IMR-90 (cell line): ENCODE results near the gene OTUD7B. TPM values are rescaled to one million over a fixed set of nuclear protein-coding genes. Genes with fewer than 3 reads are reported as not detected.

Experiments
- ATAC-seq: fragments of 200-7000 bp; cut with Tn5 transposase; 2 replicates; pipeline ENCODE4 v1.9.1; 2020; ENCODE audit warnings: low read depth, mild to moderate bottlenecking, moderate library complexity
- BruUV-seq: library from RNA; stranded (reverse); fragments of 400-500 nt; replicated peaks from 2 replicates; lab custom pipeline; 2021; lab: Mats Ljungman, UMichigan
- CTCF ChIA-PET: fragments of 300-600 bp; formaldehyde crosslinking; extraction: SDS; loops from one replicate; lab custom pipeline; 2021; ENCODE audit warnings: antibody characterized with exemption; lab: Yijun Ruan, JAX
- POLR2A ChIA-PET: fragments of 300-600 bp; sonication (Branson Sonifier 250); formaldehyde crosslinking; loops from one replicate; lab custom pipeline; 2022; ENCODE audit warnings: antibody characterized with exemption; ENCODE audit not compliant: unreplicated experiment; lab: Charles Lee
- DNase-seq: peaks from one replicate; pipeline ENCODE4 v3.0.0; 2013
- H2AFZ ChIP-seq: replicated peaks from 2 replicates; pipeline ENCODE3; 2013; ENCODE audit warnings: low read length, mild to moderate bottlenecking; ENCODE audit not compliant: poor library complexity
- H2AK5ac ChIP-seq: 2 replicates; pipeline ENCODE4 v1.6.1; 2013; ENCODE audit warnings: low read depth, low read length, inconsistent platforms
- H2AK9ac ChIP-seq: replicated peaks from 2 replicates; pipeline ENCODE3; 2013; ENCODE audit warnings: mild to moderate bottlenecking, low read depth, low read length, moderate library complexity; ENCODE audit not compliant: poor library complexity
- H2BK120ac ChIP-seq: 2 replicates; pipeline ENCODE4 v1.6.1; 2013; ENCODE audit warnings: low read depth, low read length, inconsistent platforms
- H2BK15ac ChIP-seq: 3 replicates; pipeline ENCODE4 v1.6.1; 2013; ENCODE audit warnings: low read depth, low read length, inconsistent platforms
- H2BK20ac ChIP-seq: 2 replicates; pipeline ENCODE4 v1.6.1; 2013; ENCODE audit warnings: low read depth, mild to moderate bottlenecking, inconsistent platforms, low read length, moderate library complexity
- H2BK5ac ChIP-seq: 2 replicates; pipeline ENCODE4 v1.6.1; 2013; ENCODE audit warnings: mild to moderate bottlenecking, low read depth, low read length, inconsistent platforms; ENCODE audit not compliant: poor library complexity, severe bottlenecking
- H3K14ac ChIP-seq: replicated peaks from 2 replicates; pipeline ENCODE4 v1.6.1; 2013; ENCODE audit warnings: low read depth, low read length, inconsistent platforms
- H3K18ac ChIP-seq: 2 replicates; pipeline ENCODE4 v1.6.1; 2013; ENCODE audit warnings: low read depth, low read length, control low read depth
- H3K23ac ChIP-seq: 2 replicates; pipeline ENCODE4 v1.6.1; 2013; ENCODE audit warnings: low read depth, low read length, inconsistent platforms
- H3K27ac ChIP-seq: 2 replicates; pipeline ENCODE4 v1.5.1; 2013; ENCODE audit warnings: mild to moderate bottlenecking, control low read depth, low read length; ENCODE audit not compliant: insufficient read depth
- H3K27me3 ChIP-seq: 2 replicates; pipeline ENCODE4 v1.6.1; 2013; ENCODE audit warnings: low read length; ENCODE audit not compliant: control insufficient read depth, insufficient read depth
- H3K36me3 ChIP-seq: 2 replicates; pipeline ENCODE4 v1.6.1; 2013; ENCODE audit warnings: low read length, mixed read lengths; ENCODE audit not compliant: control insufficient read depth, insufficient read depth
- H3K4ac ChIP-seq: 2 replicates; pipeline ENCODE4 v1.6.1; 2013; ENCODE audit warnings: low read depth, low read length, inconsistent platforms
- H3K4me1 ChIP-seq: 2 replicates; pipeline ENCODE4 v1.6.1; 2013; ENCODE audit warnings: low read length, mixed read lengths; ENCODE audit not compliant: control insufficient read depth, insufficient read depth
- H3K4me2 ChIP-seq: 2 replicates; pipeline ENCODE4 v1.6.1; 2013; ENCODE audit warnings: low read depth, mild to moderate bottlenecking, control low read depth, low read length, moderate library complexity
- H3K4me3 ChIP-seq: 2 replicates; pipeline ENCODE4 v1.5.1; 2013; ENCODE audit warnings: low read depth, mild to moderate bottlenecking, control low read depth, low read length, moderate library complexity; ENCODE audit not compliant: insufficient read depth
- H3K56ac ChIP-seq: 2 replicates; pipeline ENCODE4 v1.6.1; 2013; ENCODE audit warnings: low read length, inconsistent platforms; ENCODE audit not compliant: insufficient read depth; ENCODE audit errors: extremely low read depth
- H3K79me1 ChIP-seq, 2 experiments: 2 replicates each; pipeline ENCODE4 v1.6.1; 2013; ENCODE audit warnings: low read length in 2 of 2, inconsistent platforms in 1 of 2, low read depth in 1 of 2
- H3K9ac ChIP-seq: 2 replicates; pipeline ENCODE4 v1.6.1; 2013; ENCODE audit warnings: low read depth, low read length, control low read depth
- H3K9me1 ChIP-seq: 2 replicates; pipeline ENCODE4 v1.6.1; 2013; ENCODE audit warnings: low read length, inconsistent platforms; ENCODE audit not compliant: insufficient read depth
- H3K9me3 ChIP-seq: 2 replicates; pipeline ENCODE4 v1.6.1; 2013; ENCODE audit warnings: low read length; ENCODE audit not compliant: control insufficient read depth, insufficient read depth
- H4K20me1 ChIP-seq: 2 replicates; pipeline ENCODE4 v1.6.1; 2013; ENCODE audit warnings: low read length, inconsistent platforms; ENCODE audit not compliant: insufficient read depth
- H4K5ac ChIP-seq: 2 replicates; pipeline ENCODE4 v1.6.1; 2013; ENCODE audit warnings: mild to moderate bottlenecking, low read depth, low read length, control low read depth
- H4K8ac ChIP-seq, 2 experiments: 2 replicates each; pipeline ENCODE4 v1.6.1; 2013; ENCODE audit warnings: low read depth in 2 of 2, low read length in 2 of 2, control low read depth in 1 of 2, inconsistent platforms in 1 of 2
- H4K91ac ChIP-seq: 2 replicates; pipeline ENCODE4 v1.6.1; 2013; ENCODE audit warnings: low read depth, low read length, inconsistent platforms; ENCODE audit not compliant: insufficient read depth
- CEBPB ChIP-seq: IDR thresholded peaks from 2 replicates; pipeline ENCODE4 v1.6.1; 2012; ENCODE audit warnings: low read depth, low read length, improper control_type of control experiment
- CHD1 ChIP-seq: IDR thresholded peaks from 2 replicates; pipeline ENCODE4 v1.6.1; 2012; ENCODE audit warnings: low read depth, low read length, improper control_type of control experiment
- CTCF ChIP-seq: conservative IDR thresholded peaks from 2 replicates; pipeline ENCODE4 v1.5.1; 2012; ENCODE audit warnings: mild to moderate bottlenecking, low read depth, low read length, improper control_type of control experiment
- ELK1 ChIP-seq: fragments of 150-350 bp; IDR thresholded peaks from 2 replicates; pipeline ENCODE4 v1.6.1; 2016; ENCODE audit warnings: low read depth, mild to moderate bottlenecking, low read length, moderate library complexity, borderline replicate concordance
- FOS ChIP-seq: fragments of 150-350 bp; IDR thresholded peaks from 2 replicates; pipeline ENCODE4 v1.6.1; 2016; ENCODE audit warnings: low read depth, low read length
- MAZ ChIP-seq: IDR thresholded peaks from 2 replicates; pipeline ENCODE4 v1.6.1; 2012; ENCODE audit warnings: low read depth, mild to moderate bottlenecking, low read length, improper control_type of control experiment, moderate library complexity, borderline replicate concordance
- NFE2L2 ChIP-seq: fragments of 150-350 bp; IDR thresholded peaks from 2 replicates; pipeline ENCODE4 v1.6.1; 2016; ENCODE audit warnings: low read depth, mild to moderate bottlenecking, low read length
- USF2 ChIP-seq: fragments of 150-350 bp; IDR thresholded peaks from 2 replicates; pipeline ENCODE4 v1.6.1; 2017; ENCODE audit warnings: mild to moderate bottlenecking, antibody characterized with exemption, low read length, low read depth
- WGBS, 2 experiments: methylation state at CpG; one replicate each; pipeline versions ENCODE4 v1.1.5 to v1.1.7; 2013; ENCODE audit warnings: missing lambda C conversion rate in 2 of 2; ENCODE audit not compliant: insufficient read length in 1 of 2; ENCODE audit errors: extremely low coverage in 2 of 2; 5-methylcytosine and 5-hydroxymethylcytosine counted together
- dilution Hi-C: fragments of 300-500 bp; cut with HindIII; formaldehyde crosslinking; loops from one replicate; pipeline ENCODE4 v1.14.3; 2018; ENCODE audit warnings: low sequenced_read_pairs; ENCODE audit not compliant: unreplicated experiment
- in situ Hi-C: fragments of 300-500 bp; cut with MboI; formaldehyde crosslinking; loops from 3 replicates; pipeline ENCODE4 v1.14.3; 2019; ENCODE audit warnings: low sequenced_read_pairs, inconsistent platforms, mixed read lengths
- intact Hi-C: fragments of 100-400 bp; cut with micrococcal nuclease; formaldehyde crosslinking; loops from 2 replicates; pipeline ENCODE4 v1.10.0; 2022
- polyA plus RNA-seq, 3 experiments: library from polyadenylated mRNA; depleted of rRNA; stranded (reverse); fragments of >200 nt; gene quantifications; 2 replicates each; pipeline ENCODE4 v1.2.3, GENCODE V29; 2012; ENCODE audit warnings: low replicate concordance in 1 of 3
- total RNA-seq: library from RNA; depleted of rRNA; stranded (reverse); fragments of >200 nt; gene quantifications from 2 replicates; pipeline ENCODE4 v1.2.3, GENCODE V29; 2012

The OTUD7B gene
- total and polyA plus RNA-seq, 2 of the 4 experiments (the other 2 are of a cell fraction) = 7.5 to 18.6 TPM

GRCh38 chr1:150049926-150050325 is 39.4 kb upstream of the OTUD7B start:
- no peak overlapping the region for H3K9ac ChIP-seq
- no peaks in the 10 kb centered on the region for H3K9me3 ChIP-seq
- whole genome bisulfite sequencing, 2 experiments = no CpG with 5 or more reads among the region's 2 CpGs
- H3K27ac ChIP-seq = no peak overlapping the region
- no peak overlapping the region for H3K14ac ChIP-seq
- no peak overlapping the region for H3K4ac ChIP-seq
- H3K56ac ChIP-seq = no peak overlapping the region
- H2BK15ac ChIP-seq = no peak overlapping the region
- no peak overlapping the region for H3K4me3 ChIP-seq
- H2BK5ac ChIP-seq = no peak overlapping the region
- H3K23ac ChIP-seq = no peak overlapping the region
- H3K9me1 ChIP-seq = no peaks in the 10 kb centered on the region
- ATAC-seq (no peak), DNase-seq (no peak)
- H2AK9ac ChIP-seq = no peak overlapping the region
- no peak for TF ChIP-seq MAZ
- no peak for TF ChIP-seq CEBPB
- TF ChIP-seq USF2 = no peak
- no peak for TF ChIP-seq CHD1
- no peak for TF ChIP-seq NFE2L2
- TF ChIP-seq ELK1 = no peak
- no peak for TF ChIP-seq CTCF
- TF ChIP-seq FOS = no peak
- no peaks in the 10 kb centered on the region for H3K36me3 ChIP-seq
- intact Hi-C loops (loop anchor here (1.0 to 5.0 kb wide), 2 partner anchors 88 to 153 kb away; partner anchors contain the start of gene BOLA1), in situ Hi-C loops (loop anchor here (5.0 to 10.0 kb wide), 2 partner anchors 88 to 155 kb away; partner anchors contain the start of gene BOLA1), dilution Hi-C loops (no loop called here)
- no peaks in the 10 kb centered on the region for H4K20me1 ChIP-seq
- no peak overlapping the region for H2BK120ac ChIP-seq
- H4K91ac ChIP-seq = no peak overlapping the region
- H3K79me1 ChIP-seq = peaks cover 3 to 7% of the 10 kb centered on the region in 2 experiments; a peak in 2 of 4 replicates
- H4K5ac ChIP-seq = no peak overlapping the region
- ChIA-PET POLR2A (no interaction called here), CTCF (interaction anchor here (0.6 to 1.4 kb wide), 6 partner anchors 13 to 163 kb away, joined by 3 to 4 read pairs (median 4); a partner anchor contains a TSS)
- no peak overlapping the region for H2AFZ ChIP-seq
- no peak overlapping the region for H4K8ac ChIP-seq
- H3K27me3 ChIP-seq = no peaks in the 10 kb centered on the region
- no peaks in the 10 kb centered on the region; the same call in 1 of the 2 replicates for H3K4me1 ChIP-seq
- no peak overlapping the region for H3K4me2 ChIP-seq
- H2AK5ac ChIP-seq = no peak overlapping the region
- no TSS peak for BruUV-seq
- no peak overlapping the region for H3K18ac ChIP-seq
- H2BK20ac ChIP-seq = no peak overlapping the region
